Activated naive CD4-positive, alpha-beta T cell treated with anti-CD3 and anti-CD28 coated beads, Interleukin-2, amount 50 U/mL, for 72 hours (primary cell): Measurements from ENCODE around the gene RD3L. TPM values are rescaled to one million over a fixed set of nuclear protein-coding genes. Genes with fewer than 3 reads are reported as not detected.
A peak's percentile ranks its signal among the peaks of the same experiment; 100 is the strongest.
"Not testable (repeated sequence)": the region's sequence is repeated elsewhere in the genome, so short reads cannot be mapped to it uniquely, and the experiment has no call there.

Experiments
- ATAC-seq, 2 donors: fragments of 150-1000 bp; cut with Tn5 transposase; 2 replicates each; pipeline ENCODE4 v1.10.0; 2021; ENCODE audit warnings: mild to moderate bottlenecking in 2 of 2, moderate library complexity in 2 of 2
- DNase-seq, 2 donors: peaks; one replicate each; pipeline ENCODE4 v3.0.0; 2021 to 2022; ENCODE audit warnings: low spot score in 2 of 2
- H3K27ac Mint-ChIP-seq, 2 donors: one replicate each; pipeline ENCODE4 v1.8.0; 2022; ENCODE audit warnings: mild to moderate bottlenecking in 2 of 2, mixed read lengths in 2 of 2
- H3K36me3 Mint-ChIP-seq, 2 donors: one replicate each; pipeline ENCODE4 v1.8.0; 2022; ENCODE audit warnings: mixed read lengths in 2 of 2
- H3K9me3 Mint-ChIP-seq, 2 donors: one replicate each; pipeline ENCODE4 v1.8.0; 2022; ENCODE audit warnings: mixed read lengths in 2 of 2
- total RNA-seq, 2 donors: library from RNA; stranded (reverse); gene quantifications; one replicate each; pipeline ENCODE4 v1.2.3, GENCODE V29; 2022

Gene RD3L
- total RNA-seq, 2 donors from 2014 or later: not detected

- Mint-ChIP-seq H3K27ac (no peak overlapping the region), H3K36me3 (no peaks in the 10 kb centered on the region), H3K9me3 (no peaks in the 10 kb centered on the region)
- ATAC-seq: no peak
- DNase-seq: no peak
Observed at GRCh38 chr14:103932791-103933490, 9.4 kb downstream of the RD3L start.

DNA sequence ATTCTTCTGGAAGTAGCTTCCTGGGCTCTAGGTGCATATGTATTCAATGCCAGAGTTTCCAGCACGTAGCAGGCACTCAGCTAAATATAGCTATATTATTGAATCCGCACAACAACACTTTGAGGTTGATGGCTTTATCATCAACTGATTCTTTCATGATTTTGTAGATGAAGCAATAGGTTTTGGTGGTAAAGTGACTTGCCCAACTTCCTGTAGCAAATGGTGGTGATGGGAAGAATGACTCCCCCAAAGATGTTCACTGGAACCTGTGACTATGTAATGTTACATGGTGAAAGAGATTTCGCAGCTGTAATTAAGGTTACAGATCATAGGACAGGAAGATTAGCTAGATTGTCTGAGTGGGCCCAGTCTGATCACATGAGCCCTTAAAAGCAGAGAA lies 10.9 kb downstream of the RD3L start:
- ATAC-seq (peak; percentile 60 to 76), DNase-seq (no peak)
- Mint-ChIP-seq H3K9me3 (no peaks in the 10 kb centered on the region), H3K27ac (no peak overlapping the region), H3K36me3 (no peaks in the 10 kb centered on the region)

DNA sequence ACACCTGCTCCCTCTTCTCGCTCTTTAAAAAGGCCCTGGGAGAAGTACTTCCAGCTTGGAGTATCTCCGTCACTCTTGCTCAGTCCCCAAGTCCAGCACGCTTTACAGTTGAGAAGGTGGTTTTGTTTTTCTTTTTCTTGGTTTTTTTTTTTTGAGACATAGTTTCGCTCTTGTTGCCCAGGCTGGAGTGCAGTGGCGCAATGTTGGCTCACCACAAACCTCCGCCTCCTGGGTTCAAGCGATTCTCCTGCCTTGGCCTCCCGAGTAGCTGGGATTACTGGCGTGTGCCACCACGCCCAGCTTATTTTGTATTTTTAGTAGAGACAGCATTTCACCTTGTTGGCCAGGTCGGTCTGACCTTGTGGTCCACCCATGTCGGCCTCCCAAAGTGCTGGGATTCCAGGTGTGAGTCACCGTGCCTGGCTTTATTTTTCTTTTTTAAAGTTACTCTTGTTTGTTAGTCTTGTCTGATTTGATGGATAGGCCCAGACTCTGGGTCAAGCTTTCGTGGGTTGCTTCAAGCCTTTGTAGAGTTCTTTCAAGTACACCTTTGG lies 12.2 kb downstream of the RD3L start:
- Mint-ChIP-seq H3K9me3 (no peaks in the 10 kb centered on the region), H3K36me3 (no peaks in the 10 kb centered on the region), H3K27ac (no peak overlapping the region)
- ATAC-seq (no peak), DNase-seq (no peak)

GRCh38 chr14:103928011-103928890 lies 14.1 kb downstream of the RD3L start, which contains the start of gene TDRD9:
Gene TDRD9 (plus strand): TSS chr14:103928456. CDS start chr14:103928510, 54 bp downstream.
- H3K27ac Mint-ChIP-seq: no peak within 1 kb of the TSS
- DNase-seq (no peak), ATAC-seq (no peak)
- H3K9me3 Mint-ChIP-seq: no peaks in the 10 kb centered on the region
- no peaks in the 10 kb centered on the region for H3K36me3 Mint-ChIP-seq

DNA sequence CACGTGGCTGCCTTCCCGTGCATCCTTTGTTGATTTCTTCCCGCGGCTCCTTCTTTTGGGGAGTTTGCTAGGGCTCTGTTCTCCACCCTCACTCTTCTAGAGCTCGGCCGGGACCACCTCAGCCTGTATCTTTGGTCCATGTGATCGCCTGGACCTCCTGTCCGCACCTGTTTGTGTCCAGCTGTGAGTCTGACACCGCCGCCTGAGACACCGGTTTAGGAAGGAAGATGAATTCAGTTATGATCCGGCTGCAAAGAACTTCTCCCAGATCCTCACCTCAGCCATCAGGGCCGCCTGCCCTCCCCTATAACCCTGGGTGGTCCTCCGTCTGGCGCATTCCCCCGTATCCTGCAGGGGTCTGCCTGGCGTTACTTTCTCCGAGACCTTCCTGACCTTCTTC lies 14.8 kb downstream of the RD3L start:
- DNase-seq: no peak
- no peaks in the 10 kb centered on the region for H3K36me3 Mint-ChIP-seq
- no peak for ATAC-seq
- H3K9me3 Mint-ChIP-seq: no peaks in the 10 kb centered on the region
- H3K27ac Mint-ChIP-seq: no peak overlapping the region

- H3K36me3 Mint-ChIP-seq: peaks cover 5 to 6% of the 10 kb centered on the region in 2 donors
- ATAC-seq: no peak
- no peaks in the 10 kb centered on the region for H3K9me3 Mint-ChIP-seq
- DNase-seq: no peak
- no peak overlapping the region for H3K27ac Mint-ChIP-seq
Observed at GRCh38 chr14:103925316-103925715, 17.0 kb downstream of the RD3L start.

GRCh38 chr14:103923863-103924262 lies 18.5 kb downstream of the RD3L start:
- Mint-ChIP-seq H3K9me3 (no peaks in the 10 kb centered on the region), H3K27ac (no peak overlapping the region)

DNA sequence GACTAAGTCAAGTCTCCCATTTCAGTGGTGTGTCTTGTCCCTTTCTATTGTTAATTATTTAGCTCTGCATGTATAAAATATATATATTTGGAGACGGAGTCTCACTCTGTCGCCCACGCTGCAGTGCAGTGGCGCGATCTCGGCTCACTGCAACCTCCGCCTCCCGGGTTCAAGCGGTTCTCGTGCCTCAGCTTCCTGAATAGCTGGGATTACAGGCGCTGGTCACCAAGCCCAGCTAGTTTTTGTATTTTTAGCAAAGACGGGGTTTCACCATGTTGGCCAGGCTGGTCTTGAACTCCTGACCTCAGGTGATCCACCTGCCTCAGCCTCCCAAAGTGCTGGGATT lies 20.5 kb downstream of the RD3L start:
- H3K27ac Mint-ChIP-seq, ATAC-seq, H3K36me3 Mint-ChIP-seq, H3K9me3 Mint-ChIP-seq, DNase-seq: not testable (repeated sequence)

More at GRCh38 chr14:103923863-103924262, 18.5 kb downstream of the RD3L start:
- ATAC-seq (no peak), DNase-seq (no peak)
- peaks cover 5 to 6% of the 10 kb centered on the region in 2 donors for H3K36me3 Mint-ChIP-seq

DNA sequence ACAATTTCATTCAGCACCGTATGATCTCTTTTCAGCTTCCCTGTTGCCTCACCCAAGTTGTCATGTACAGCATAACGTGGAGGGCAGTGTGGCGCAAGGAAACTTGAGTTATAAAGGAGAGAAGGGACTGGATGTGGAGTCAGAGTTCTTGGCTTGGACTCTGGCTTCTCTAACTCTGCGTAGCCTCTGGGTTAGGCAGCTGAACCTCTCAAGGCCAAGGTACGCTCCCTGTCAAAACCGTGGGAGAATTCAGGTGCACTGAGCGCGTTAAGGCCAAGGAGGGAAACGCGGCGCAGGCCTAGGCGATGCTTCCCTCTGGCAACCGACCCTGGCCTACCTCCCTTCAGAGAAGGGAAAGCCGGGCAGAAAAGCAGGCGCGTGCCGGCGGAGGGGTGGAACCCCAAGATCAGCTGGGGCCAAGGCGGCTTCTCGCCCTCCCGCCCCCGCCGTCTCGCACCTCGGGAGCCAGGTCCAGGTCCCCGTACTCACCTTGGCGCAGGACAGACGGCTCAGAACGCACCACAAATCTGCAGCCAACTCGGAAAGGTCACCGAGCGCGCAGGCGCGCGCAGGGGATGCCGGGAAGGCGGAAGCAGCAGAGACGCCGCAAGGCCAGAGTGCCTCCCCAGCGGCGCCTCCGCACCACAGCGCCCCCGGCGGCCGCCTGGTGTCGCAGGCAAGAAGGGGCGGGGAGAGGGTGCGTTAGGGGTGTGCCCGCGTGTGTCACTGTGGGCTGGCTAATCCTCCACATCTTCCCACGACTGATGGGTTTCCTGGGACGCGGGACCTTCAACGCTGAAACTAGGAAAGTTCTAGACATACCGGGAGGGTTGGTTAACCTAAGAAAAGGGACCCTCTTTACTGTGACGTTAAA lies 21.1 kb downstream of the RD3L start:
- DNase-seq: peak; percentile 97 to 98
- Mint-ChIP-seq H3K27ac (peak overlapping the region; percentile 92 to 94), H3K9me3 (no peaks in the 10 kb centered on the region), H3K36me3 (peaks cover 5 to 6% of the 10 kb centered on the region in 2 donors)
- peak; percentile 99 to 100 for ATAC-seq

- Mint-ChIP-seq H3K36me3 (peaks cover 5 to 6% of the 10 kb centered on the region in 2 donors), H3K27ac (peak overlapping the region; percentile 15 to 52), H3K9me3 (no peaks in the 10 kb centered on the region)
- ATAC-seq (no peak), DNase-seq (no peak)
Observed at GRCh38 chr14:103916636-103917262, 25.6 kb downstream of the RD3L start.

DNA sequence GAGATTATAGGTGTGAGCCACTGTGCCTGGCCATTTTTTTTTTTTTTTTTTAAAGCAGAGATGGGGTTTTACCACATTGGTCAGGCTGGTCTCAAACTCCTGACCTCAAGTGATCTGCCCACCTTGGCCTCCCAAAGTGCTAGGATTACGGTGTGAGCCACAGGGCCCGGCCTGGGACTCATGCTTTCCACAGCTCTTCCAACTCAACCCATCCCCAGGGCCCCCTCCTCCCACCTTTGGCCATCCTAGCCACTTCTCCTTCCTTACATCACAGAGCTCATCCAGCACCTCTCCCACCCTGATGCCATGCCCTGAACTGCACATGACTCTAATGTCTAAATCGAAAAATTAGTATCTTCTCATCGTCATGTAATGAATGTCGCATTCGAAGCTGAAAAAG lies 26.7 kb downstream of the RD3L start:
- Mint-ChIP-seq H3K27ac (peak overlapping the region; percentile 52 to 81), H3K9me3 (no peaks in the 10 kb centered on the region), H3K36me3 (peaks cover 1% of the 10 kb centered on the region in 2 donors)
- DNase-seq (no peak), ATAC-seq (no peak)

DNA sequence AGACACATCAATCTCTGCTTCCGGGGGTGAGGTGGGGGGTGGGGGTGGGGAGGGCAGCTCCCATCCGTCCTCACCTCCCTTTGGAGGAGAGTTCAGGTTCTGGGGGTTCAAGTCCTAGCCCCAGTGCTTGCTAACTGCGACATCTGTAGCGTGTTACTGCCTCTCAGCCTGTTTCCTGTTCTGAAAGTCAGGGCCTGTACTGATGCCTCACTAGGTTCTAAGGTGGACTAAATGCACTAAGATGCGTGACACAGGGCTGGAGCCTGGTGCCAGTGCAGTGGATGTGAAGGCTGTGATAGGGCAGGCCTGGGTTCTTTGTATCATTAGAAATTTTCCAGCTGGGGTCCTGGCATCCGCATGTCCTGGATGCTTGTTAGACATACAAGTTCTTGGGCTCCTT lies 31.3 kb downstream of the RD3L start:
- DNase-seq (no peak), ATAC-seq (no peak)
- Mint-ChIP-seq H3K9me3 (no peaks in the 10 kb centered on the region), H3K36me3 (no peaks in the 10 kb centered on the region), H3K27ac (no peak overlapping the region)

DNA sequence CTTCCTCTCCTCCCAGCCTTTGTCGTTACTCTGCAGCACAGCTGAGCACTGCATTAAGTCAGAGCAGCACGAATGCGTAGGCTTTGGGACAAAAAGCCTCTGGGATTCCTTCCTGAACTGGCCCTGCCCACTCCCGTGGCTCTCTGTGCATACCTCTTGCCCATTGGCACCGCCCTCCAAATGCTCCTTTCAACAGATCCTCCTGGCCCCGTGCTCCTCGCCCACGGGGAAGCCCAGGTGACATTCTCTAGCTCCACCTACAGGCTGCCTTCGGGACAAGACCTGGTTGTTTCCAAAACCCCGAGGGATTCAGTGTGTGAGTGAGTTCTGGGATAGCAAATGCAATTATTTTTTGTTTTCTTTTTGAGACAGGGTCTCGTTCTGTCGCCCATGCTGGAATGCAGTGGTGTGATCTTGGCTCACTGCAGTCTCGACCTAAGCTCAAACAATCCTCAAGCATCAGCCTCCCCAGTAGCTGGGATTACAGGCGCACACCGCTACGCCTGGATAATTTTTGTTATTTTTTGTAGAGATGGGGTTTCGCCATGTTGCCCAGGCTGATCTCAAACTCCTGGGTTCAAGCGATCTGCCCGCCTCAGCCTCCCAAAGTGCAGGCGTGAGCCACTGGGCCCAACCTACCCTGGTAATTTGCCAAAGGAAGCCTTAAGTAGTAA lies 31.9 kb downstream of the RD3L start:
- Mint-ChIP-seq H3K36me3 (no peaks in the 10 kb centered on the region), H3K9me3 (no peaks in the 10 kb centered on the region), H3K27ac (peak overlapping the region; percentile 20 to 58)
- ATAC-seq: peak; percentile 89 to 93
- peak; percentile 70 to 81 for DNase-seq

- no peak for ATAC-seq
- Mint-ChIP-seq H3K27ac (peak overlapping the region; percentile 20 to 58), H3K9me3 (no peaks in the 10 kb centered on the region), H3K36me3 (no peaks in the 10 kb centered on the region)
- no peak for DNase-seq
Observed at GRCh38 chr14:103909531-103910261, 32.6 kb downstream of the RD3L start.

DNA sequence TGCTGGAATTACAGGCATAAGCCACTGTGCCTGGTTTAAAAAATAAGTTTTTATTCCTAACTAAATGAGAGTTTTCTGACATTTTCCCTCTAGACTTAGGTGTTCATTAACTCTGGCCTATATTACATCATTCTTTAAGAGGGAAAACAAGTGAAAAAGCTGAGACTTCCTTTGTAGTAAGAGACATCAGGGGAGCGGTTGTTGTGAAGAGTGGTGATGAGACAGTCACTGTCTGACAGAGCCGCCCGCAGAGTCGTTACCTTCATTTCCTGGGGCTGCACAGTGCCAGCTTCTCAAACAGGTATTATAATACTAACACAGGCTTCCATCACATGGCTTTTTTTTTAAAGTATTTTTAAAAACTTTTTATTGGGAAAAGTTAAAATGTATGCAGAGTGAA lies 33.7 kb downstream of the RD3L start:
- Mint-ChIP-seq H3K36me3 (no peaks in the 10 kb centered on the region), H3K9me3 (no peaks in the 10 kb centered on the region), H3K27ac (peak overlapping the region in 1 of 2 donors; percentile 46)
- ATAC-seq: peak; percentile 55 to 73
- no peak for DNase-seq
